GM18507 (cell line): ENCODE results near the gene ZNF318.

Source experiments
- DNase-seq: peaks from one replicate; pipeline ENCODE4 v3.0.0; 2011; ENCODE audit warnings: low read depth; ENCODE audit not compliant: insufficient read length; ENCODE audit errors: extremely low spot score
- FAIRE-seq: peaks from 2 replicates; lab custom pipeline; 2011; peaks lifted over from hg19 to GRCh38; lab: Jason Lieb, UNC

The ZNF318 gene

GRCh38 chr6:43290905-43291355, 78.5 kb downstream of the ZNF318 start:
- FAIRE-seq (no peak), DNase-seq (no peak)

DNA sequence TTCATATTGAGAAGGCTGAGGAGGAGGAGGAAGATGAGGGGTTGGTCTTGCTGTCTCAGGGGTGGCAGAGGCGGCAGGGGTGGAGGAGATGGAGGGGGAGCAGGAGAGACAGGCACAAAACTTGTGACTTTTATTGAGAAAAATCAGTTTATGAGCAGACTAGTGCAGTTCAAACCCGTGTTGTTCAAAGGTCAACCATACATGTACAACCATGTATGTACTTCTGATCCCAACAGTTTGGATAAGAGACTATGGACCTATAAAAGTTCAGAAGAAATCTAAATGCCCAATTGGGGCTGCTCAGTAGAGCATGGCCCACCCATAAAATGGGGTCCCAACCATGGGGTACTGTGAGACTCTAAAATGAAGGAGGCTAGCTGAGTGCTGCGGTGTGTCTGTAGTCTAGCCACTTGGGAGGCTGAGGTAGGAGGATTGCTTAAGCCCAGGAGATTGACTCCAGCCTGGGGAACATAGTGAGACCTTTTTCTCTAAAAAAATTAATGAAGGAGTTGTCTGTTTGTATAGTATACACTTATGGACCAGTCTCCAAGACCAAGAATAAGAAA, 79.0 kb downstream of the ZNF318 start:
- no peak for DNase-seq
- no peak for FAIRE-seq

- FAIRE-seq: no peak
These were observed 81.4 kb downstream of the ZNF318 start for GRCh38 chr6:43287717-43288679.

GRCh38 chr6:43286980-43287716, 82.3 kb downstream of the ZNF318 start:
- no peak for DNase-seq
- FAIRE-seq: no peak

More at GRCh38 chr6:43287717-43288679, 81.4 kb downstream of the ZNF318 start:
- no peak for DNase-seq

DNA sequence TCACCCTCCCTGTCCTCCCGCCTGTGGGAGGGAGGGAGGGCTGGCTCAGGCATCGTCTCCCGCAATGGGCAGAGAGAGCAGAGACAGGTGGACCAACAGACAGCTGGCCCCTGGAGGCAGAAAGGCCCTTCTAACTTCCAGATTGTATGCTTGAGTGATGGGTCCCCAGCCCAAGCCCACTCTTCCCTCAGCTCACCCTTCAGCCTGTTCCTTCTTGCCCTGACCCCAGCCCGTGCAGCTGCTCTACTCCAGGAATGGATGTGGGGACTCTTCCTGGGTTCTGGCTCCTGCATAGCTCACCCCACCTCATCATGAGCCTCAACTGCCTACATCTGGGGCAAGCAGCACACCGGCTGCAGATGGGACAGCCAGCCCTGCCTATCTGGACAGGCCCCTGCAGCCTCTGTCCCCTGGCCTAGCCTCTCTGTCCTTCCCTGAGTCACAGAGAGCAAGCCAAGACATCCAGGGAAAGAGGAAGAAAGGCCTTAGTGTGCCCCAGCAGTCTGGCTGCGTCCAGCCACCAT, 82.9 kb downstream of the ZNF318 start:
- FAIRE-seq: no peak
- no peak for DNase-seq
